KOPT-K1 (cell line): ENCODE measurements around the gene KLHDC10.
A peak's percentile ranks its signal among the peaks of the same experiment; 100 is the strongest.
"Not testable (repeated sequence)": the region's sequence is repeated elsewhere in the genome, so short reads cannot be mapped to it uniquely, and the experiment has no call there.

ENCODE experiments used
- H3K27ac ChIP-seq: fragments of 200-600 bp; sonication (generic); 2 replicates; pipeline ENCODE4 v1.5.1; 2016; ENCODE audit warnings: antibody characterized with exemption, mild to moderate bottlenecking, low read depth, low read length; ENCODE audit not compliant: poor library complexity, severe bottlenecking
- H3K36me3 ChIP-seq: fragments of 200-600 bp; sonication (generic); 2 replicates; pipeline ENCODE4 v1.5.1; 2017; ENCODE audit warnings: antibody characterized with exemption, mild to moderate bottlenecking, low read length, moderate library complexity; ENCODE audit not compliant: insufficient read depth
- H3K9me3 ChIP-seq: fragments of 200-600 bp; sonication (generic); 2 replicates; pipeline ENCODE4 v1.5.1; 2017; ENCODE audit warnings: antibody characterized with exemption, low read length, mild to moderate bottlenecking; ENCODE audit not compliant: insufficient read depth, poor library complexity, severe bottlenecking

Gene KLHDC10, protein sequence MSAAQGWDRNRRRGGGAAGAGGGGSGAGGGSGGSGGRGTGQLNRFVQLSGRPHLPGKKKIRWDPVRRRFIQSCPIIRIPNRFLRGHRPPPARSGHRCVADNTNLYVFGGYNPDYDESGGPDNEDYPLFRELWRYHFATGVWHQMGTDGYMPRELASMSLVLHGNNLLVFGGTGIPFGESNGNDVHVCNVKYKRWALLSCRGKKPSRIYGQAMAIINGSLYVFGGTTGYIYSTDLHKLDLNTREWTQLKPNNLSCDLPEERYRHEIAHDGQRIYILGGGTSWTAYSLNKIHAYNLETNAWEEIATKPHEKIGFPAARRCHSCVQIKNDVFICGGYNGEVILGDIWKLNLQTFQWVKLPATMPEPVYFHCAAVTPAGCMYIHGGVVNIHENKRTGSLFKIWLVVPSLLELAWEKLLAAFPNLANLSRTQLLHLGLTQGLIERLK

DNA sequence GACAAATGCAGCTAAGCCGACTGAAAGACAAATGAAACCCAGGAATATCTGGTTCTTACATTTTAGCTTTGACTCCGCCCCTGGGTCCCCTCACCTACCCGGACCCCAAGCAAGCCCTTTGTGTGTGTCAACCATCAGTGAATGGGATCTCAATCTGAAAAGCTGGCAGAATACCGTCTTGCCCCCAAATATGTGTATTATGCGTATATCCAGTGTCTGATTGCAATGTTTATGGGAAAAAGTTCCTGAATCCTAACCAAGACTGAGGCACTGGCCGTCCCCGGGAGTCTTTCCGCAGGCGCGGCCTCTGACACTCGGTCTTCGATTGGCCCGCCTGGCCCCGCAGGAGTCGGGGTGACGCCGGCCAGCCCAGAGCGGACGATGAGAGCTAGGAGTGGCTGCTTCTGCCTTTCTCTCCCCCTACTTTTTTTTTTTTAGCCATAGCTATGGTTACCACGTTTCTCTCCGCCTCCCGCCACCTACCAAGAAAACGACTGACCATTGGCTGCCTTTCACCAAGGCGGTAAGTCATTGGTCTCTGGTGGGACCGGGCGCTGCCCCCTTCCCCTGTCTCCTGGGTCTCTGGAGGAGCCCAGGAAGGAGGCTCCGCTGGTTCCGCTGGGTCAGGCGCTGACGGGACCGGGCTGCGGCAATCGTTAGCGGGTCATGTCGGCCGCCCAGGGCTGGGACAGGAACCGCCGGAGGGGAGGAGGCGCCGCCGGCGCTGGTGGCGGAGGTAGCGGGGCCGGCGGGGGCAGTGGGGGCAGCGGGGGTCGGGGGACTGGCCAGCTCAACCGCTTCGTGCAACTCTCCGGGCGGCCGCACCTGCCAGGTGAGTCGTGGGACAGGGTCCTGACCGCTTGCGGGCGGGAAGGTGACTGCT lies at the start of gene KLHDC10:
Gene KLHDC10 (plus strand): TSS at position 557 of the 883 bp plus-strand sequence. CDS start 110 bp downstream, at position 667.
- H3K36me3 ChIP-seq = no peaks in the 10 kb centered on the region
- H3K9me3 ChIP-seq = no peaks in the 10 kb centered on the region
- H3K27ac ChIP-seq = peak within 1 kb of the TSS; percentile 58

DNA sequence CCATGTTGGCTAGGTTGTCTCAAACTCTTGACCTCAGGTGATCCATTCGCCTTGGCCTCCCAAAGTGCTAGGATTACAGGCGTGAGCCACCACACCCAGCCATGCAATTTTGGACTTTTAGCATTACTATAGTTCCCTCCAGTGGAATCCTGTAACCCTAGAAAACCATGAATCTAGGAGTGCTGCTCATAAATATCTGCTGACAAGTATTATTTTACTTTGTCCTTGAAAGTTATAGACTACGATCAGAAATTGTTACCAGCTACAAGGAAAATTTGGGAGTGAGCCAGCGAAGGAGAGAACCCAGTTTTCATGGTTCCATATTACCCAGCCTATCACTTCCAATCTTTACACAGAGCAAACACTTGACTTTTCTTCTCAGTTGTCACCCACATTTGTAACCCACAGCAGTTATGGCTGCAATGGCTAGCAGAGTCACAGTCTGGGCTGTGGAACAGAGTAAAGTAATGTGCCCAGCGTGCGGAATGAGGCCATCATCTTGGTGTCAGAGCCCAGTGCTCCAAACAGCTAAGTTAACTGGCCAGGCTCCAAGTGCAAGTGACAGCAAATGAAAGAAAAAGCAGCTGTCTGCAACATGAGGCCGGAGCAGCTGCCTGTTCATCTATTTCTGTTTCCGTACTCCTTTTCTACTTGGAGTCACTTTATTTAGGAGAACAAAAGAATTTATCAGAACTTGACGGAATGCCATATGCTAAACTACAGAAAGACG lies 49.1 kb upstream of the KLHDC10 start:
- no peaks in the 10 kb centered on the region for H3K9me3 ChIP-seq
- peaks cover 90% of the 10 kb centered on the region for H3K36me3 ChIP-seq
- H3K27ac ChIP-seq = no peak overlapping the region

DNA sequence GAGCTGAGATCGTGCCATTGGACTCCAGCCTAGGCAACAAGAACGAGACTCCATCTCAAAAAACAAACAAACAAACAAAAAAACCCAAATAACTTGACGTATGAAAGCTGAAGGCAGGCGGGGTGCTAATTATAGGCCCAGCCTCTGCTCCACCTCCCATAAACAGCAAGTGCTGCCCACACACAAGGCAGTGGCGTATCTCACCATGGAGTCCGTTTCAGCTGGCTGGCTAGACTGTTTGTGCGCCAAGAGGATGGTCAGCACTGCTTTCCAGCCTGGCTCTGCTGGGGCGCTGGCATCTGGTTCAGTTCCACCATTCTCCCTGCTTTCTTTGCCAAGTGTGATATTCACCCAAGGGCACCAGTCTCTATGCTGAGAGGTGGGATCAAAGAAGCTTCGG lies 48.2 kb upstream of the KLHDC10 start:
- Histone ChIP-seq H3K9me3 (no peaks in the 10 kb centered on the region), H3K36me3 (peaks cover 97% of the 10 kb centered on the region), H3K27ac (no peak overlapping the region)

DNA sequence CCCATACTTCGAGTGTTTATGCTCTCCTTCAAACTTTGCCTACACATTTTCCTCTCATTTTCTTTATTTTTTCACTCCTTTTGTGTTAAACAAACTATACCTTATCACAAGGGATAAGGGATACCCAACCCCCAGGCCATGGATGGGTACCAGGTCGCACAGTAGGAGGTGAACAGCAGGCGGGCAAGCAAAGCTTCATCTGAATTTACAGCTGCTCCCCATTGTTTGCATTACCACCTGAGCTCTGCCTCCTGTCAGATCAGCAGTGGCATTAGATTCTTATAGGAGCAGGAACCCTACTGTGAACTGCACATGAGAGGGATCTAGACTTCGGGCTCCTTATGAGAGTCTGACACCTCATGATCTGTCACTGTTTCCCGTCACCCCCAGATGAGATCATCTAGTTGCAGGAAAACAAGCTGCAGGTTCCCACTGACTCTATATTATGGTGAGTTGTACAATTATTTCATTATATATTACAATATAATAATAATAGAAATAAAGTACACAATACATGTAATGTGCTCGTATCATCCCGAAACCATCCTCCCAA lies 47.6 kb upstream of the KLHDC10 start:
- no peak overlapping the region for H3K27ac ChIP-seq
- peaks cover 99% of the 10 kb centered on the region for H3K36me3 ChIP-seq

DNA sequence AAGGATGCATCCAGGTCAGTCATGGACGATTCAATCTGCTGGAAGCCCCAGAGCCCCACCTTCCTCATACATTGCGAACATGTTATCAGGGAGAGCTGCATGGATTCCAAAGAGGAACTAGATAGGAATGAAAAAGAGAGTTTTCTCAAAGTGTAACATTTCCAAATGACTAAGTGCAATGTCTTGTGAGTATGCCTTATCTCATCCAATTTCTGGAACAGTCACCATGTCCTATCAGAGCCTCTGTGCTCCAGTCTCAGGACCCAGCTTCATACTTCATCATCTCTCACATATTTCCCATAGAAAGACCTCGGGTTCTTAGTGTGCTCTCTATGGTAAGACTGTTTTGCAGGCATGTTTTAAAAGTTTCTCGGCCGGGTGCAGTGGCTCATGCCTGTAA lies 45.9 kb upstream of the KLHDC10 start:
- Histone ChIP-seq H3K36me3 (peaks cover 97% of the 10 kb centered on the region), H3K27ac (no peak overlapping the region), H3K9me3 (no peaks in the 10 kb centered on the region)

More for the DNA sequence above, 47.6 kb upstream of the KLHDC10 start:
- H3K9me3 ChIP-seq = no peaks in the 10 kb centered on the region

DNA sequence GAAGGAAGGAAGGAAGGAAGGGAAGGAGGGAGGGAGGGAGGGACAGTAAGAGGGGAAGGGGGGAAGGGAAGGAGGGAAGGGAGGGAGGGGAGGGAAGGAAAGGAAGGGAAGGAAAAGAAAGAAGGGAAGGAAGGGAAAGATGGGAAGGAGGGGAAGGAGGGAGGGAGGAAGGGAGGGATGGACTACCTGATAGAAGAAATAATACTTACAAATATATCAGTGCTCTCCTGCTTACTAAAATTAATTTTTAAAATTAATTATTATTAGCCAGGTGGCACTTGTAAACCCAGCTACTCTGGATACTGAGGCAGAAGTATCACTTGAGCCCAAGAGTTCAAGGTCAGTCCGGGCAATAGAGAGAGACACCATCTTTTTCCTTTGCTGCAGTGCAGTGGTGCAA lies 37.6 kb upstream of the KLHDC10 start:
- H3K36me3 ChIP-seq = peaks cover 96% of the 10 kb centered on the region
- no peak overlapping the region for H3K27ac ChIP-seq
- H3K9me3 ChIP-seq = no peaks in the 10 kb centered on the region

DNA sequence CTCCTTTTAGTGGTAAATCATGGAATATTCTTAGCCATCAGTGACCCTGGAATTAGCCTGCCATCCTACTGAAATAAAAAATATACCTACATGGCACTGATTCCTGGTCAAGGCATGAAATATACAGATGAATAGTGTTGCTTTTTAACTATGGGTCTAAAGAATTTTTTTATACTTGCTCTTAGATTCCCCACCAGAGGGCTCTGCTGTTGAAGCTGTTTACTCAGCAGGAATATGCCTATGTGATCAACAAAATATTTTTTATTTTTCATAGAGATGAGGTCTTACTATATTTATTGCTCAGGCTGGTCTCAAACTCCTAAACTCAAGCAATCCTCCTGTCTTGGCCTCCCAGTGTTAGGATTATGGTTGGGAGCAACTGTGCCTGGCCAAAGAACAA lies 32.6 kb upstream of the KLHDC10 start:
- Histone ChIP-seq H3K9me3 (no peaks in the 10 kb centered on the region), H3K36me3 (peaks cover 96% of the 10 kb centered on the region), H3K27ac (no peak overlapping the region)

DNA sequence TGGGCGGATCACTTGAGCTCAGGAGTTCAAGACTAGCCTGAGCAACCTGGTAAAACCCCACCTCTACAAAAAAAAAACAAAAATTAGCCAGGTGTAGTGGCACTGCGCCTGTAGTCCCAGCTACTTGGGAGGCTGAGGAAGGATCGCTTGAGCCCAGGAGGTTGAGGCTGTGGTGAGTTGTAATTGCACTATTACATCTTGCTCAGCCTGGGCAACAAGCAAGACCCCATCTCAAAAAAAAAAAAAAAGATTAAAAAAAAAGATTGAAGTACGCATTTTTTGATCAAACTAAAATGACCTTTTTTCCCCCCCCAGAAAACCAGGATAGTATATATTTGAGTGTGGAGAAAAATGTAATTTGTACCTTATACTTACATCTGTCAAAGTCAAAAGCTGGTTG lies 29.8 kb upstream of the KLHDC10 start:
- Histone ChIP-seq H3K36me3 (peaks cover 94% of the 10 kb centered on the region), H3K27ac (no peak overlapping the region), H3K9me3 (no peaks in the 10 kb centered on the region)

DNA sequence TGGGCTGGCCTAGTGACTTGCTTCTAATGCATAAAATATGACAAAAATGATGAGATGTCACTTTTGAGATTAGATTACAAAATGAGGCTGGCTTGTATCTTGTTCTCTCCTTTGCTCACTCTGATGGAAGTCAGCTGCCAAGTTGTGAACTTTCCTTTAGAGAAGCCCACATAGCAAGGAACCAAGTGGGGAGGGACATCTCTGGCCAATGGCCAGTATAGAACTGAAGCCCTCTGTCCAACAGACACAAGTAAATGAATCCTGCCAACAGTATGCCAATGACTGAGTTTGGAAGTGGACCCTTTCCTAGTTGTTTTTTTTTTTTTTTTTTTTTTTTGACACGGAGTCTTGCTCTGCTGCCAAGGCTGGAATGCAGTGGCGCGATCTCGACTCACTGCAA lies 22.5 kb upstream of the KLHDC10 start:
- Histone ChIP-seq H3K9me3 (no peaks in the 10 kb centered on the region), H3K36me3 (peaks cover 44% of the 10 kb centered on the region), H3K27ac (no peak overlapping the region)

DNA sequence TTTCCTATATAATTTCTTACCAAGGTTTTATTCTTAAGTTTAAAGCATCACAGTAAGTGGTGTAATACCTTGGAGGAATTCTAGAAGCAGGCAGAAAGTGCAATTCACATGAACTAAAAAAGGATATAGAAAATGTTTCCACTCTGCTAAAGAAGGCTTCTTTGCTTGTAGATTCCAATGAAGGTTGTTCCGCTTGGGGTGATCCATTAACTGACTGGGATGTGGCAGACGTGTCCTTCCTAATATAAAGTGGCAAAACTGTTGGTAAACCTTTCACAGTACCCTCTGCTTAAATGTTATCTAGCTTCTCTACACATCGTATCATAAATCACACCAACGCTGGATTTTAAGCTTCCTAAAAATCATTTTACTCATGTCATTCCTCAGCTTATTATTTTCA lies 21.4 kb upstream of the KLHDC10 start:
- no peaks in the 10 kb centered on the region for H3K9me3 ChIP-seq
- peaks cover 36% of the 10 kb centered on the region for H3K36me3 ChIP-seq
- H3K27ac ChIP-seq = no peak overlapping the region

DNA sequence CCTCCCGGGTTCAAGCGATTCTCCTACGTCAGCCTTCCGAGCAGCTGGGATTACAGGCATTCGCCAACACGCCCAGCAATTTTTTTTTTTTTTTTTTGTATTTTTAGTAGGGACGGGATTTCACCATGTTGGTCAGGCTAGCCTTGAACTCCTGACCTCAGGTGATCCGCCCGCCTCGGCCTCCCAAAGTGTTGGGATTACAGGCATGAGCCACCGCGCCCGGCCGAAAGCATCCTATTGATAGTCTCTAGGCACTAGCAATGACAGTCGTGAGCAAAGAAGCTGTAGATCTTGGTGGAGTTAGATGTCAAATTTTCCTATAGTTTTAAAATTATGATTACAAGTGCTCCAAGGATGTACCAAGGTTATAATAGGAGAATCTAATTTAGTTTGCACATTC lies 18.1 kb upstream of the KLHDC10 start:
- not testable (repeated sequence) for H3K9me3 ChIP-seq, H3K27ac ChIP-seq, H3K36me3 ChIP-seq

DNA sequence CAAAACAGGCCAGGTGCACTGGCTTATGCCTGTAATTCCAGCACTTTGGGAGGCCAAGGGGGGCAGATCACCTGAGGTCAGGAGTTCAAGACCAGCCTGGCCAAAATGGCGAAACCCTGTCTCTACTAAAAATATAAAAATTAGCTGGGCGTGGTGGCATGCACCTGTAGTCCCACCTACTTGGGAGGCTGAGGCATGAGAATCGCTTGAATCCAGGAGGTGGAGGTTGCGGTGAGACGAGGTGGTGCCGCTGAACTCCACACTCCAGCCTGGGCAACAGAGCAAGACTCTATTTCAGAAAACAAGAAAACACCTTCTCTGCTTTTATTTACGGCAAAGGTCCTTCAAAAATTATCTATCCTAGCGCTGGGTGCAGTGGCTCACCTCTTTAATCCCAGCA lies 15.1 kb upstream of the KLHDC10 start:
- not testable (repeated sequence) for H3K36me3 ChIP-seq, H3K9me3 ChIP-seq, H3K27ac ChIP-seq

DNA sequence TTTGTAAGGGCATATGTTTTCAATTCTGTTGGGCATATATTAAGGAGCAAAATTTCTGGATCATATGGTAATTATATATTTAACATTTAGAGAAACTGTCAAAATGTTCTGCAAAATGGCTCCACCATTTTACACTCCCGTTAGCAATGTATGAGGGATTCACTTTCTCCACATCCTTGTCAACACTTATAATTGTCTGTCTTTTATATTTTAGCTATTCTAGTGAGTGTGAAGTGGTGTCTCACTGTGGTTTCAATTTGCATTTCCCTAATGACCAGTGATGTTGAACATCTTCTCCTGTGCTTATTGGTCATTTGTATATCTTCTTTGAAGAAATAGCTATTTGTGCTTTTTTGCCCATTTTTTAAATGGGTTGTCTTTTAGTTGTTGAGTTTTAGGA lies 8.1 kb upstream of the KLHDC10 start:
- Histone ChIP-seq H3K36me3 (no peaks in the 10 kb centered on the region), H3K9me3 (no peaks in the 10 kb centered on the region), H3K27ac (no peak overlapping the region)

DNA sequence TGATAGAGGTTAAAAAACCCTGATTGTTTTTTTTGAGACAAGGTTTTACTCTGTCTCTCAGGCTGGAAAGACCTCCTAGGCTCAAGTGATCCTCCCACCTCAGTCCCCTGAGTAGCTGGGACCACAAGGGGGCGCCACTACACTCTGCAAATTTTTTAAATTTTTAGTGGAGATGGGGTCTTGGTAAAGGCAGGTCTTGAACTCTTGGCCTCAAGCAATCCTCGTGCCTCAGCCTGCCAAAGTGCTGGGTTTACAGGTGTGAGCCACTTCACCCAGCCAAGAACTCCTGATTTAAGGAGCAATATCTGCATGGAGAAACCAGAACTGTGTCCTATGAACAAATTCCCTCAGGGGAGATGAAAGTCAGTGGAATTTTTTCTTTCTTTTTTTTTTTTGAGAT lies 7.3 kb upstream of the KLHDC10 start:
- Histone ChIP-seq H3K36me3 (no peaks in the 10 kb centered on the region), H3K9me3 (no peaks in the 10 kb centered on the region), H3K27ac (no peak overlapping the region)

DNA sequence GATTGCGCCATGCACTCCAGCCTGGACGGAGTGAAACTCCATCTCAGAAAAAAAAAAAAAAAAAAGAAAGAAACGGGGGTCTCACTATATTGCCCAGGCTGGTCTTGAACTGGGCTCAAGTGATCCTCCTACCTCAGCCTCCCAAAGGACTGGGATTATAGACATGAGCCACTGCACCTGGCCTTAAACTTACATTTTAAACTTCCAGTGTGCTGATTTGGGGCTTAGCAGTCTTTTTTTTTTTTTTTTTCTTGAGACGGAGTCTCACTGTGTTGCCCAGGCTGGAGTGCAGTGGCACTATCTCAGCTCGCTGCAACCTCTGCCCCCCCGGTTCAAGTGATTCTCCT lies 5.8 kb upstream of the KLHDC10 start:
- H3K9me3 ChIP-seq, H3K27ac ChIP-seq, H3K36me3 ChIP-seq: not testable (repeated sequence)
